ENCODE results near the gene MAD2L2.

- TF ChIP-seq, protein P1, sequence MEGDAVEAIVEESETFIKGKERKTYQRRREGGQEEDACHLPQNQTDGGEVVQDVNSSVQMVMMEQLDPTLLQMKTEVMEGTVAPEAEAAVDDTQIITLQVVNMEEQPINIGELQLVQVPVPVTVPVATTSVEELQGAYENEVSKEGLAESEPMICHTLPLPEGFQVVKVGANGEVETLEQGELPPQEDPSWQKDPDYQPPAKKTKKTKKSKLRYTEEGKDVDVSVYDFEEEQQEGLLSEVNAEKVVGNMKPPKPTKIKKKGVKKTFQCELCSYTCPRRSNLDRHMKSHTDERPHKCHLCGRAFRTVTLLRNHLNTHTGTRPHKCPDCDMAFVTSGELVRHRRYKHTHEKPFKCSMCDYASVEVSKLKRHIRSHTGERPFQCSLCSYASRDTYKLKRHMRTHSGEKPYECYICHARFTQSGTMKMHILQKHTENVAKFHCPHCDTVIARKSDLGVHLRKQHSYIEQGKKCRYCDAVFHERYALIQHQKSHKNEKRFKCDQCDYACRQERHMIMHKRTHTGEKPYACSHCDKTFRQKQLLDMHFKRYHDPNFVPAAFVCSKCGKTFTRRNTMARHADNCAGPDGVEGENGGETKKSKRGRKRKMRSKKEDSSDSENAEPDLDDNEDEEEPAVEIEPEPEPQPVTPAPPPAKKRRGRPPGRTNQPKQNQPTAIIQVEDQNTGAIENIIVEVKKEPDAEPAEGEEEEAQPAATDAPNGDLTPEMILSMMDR (conservative IDR thresholded peaks at IDR 0.05 in 1 of 2, IDR thresholded peaks at IDR 0.05 in 1 of 2; ENCODE audit: low read depth in 1 of 2, low read length in 2 of 2) = no peak
- no peak for TF ChIP-seq EZH2 (IDR thresholded peaks at IDR 0.05; ENCODE audit: low read length, missing control alignments)
Observed at GRCh38 chr1:11661103-11661502, 19.8 kb downstream of the MAD2L2 start.

All from fibroblast of lung (primary cell).